Hematopoietic multipotent progenitor cell treated with erythropoietin and hydrocortisone succinate and interleukin-3 and kit ligand, for 17 days (in vitro differentiated cells): ENCODE data around the gene TNFRSF13B.
"Not testable (repeated sequence)": the region's sequence is repeated elsewhere in the genome, so short reads cannot be mapped to it uniquely, and the experiment has no call there.

Experiments
- DNase-seq: peaks from one replicate; pipeline ENCODE4 v3.0.0-alpha.2; 2015; ENCODE audit warnings: low spot score

The TNFRSF13B gene

DNA sequence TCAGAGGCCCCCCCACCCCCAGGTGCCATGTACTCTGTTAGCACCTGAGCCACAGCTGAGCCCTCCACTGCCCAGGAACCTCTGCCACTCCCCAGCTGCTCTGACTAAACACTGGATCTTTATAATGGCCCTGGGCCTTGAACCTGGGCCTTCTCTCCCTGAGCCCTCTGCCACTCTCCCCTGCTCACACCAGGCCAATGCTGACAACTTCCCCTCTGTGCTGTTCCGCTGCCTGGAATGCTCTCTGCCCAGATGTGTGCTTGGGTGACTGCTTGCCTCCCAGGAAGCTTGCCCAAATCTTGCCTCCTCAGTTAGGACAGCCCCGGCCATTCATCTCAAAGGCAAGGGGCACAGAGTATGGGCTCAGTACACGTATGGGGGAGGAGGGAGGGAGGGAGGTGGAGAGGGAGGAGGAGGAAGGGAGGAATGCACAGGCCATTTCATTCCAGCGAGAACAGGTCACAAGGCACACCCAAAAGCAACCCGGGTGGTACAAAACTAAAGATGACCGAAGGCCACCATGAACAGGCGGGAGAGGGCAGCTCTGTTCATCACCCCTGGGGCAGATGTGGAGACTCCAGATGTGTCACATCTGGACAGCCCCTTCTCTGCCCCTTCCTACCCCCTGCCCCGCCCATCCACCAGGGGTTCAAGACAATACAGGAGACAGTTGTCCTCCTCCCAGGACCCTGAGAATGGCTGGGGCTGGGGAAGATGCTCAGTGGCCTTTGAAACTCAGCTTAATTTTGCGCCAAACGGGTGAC lies 15.3 kb upstream of the TNFRSF13B start:
- DNase-seq, result no peak

DNA sequence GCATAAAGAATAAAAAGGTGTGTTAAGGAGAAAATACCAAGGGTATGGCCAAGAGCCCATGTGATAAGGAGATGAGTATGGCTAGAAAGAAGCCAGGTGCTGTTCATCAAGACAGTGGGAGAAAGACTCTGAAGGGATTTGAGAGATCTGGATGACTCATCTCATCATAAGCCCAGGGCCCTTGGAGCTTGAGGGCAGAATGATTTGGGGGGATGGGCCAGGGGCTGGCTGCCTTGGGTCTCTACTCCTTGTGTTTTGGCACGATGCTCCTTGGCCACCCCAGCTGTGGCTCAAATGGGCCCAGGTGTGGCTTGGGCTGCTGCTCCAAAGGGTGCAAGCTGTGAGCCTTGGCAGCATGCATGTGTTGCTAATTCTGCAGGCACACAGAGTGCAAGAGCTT lies 14.5 kb upstream of the TNFRSF13B start:
- no peak for DNase-seq

DNA sequence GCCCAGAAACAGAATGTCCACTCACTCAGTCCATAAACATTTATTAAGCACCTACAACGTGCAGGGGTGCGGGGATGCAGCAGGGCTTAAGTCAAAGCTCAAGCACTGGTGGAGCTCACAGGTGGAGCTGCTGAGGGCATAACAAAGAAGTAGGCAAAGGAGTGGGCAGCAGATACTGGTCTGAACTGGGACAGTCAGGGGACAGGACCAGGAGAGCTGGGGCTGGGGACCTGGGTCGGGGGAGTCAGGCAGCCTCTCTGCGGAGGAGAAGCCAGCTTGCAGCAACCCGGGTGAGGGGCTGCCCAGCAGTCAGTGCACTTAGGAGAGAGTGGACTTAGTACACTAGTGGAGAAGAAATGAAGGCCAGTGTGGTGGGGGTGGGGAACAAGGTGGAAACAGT lies 10.0 kb upstream of the TNFRSF13B start:
- DNase-seq, result no peak

DNA sequence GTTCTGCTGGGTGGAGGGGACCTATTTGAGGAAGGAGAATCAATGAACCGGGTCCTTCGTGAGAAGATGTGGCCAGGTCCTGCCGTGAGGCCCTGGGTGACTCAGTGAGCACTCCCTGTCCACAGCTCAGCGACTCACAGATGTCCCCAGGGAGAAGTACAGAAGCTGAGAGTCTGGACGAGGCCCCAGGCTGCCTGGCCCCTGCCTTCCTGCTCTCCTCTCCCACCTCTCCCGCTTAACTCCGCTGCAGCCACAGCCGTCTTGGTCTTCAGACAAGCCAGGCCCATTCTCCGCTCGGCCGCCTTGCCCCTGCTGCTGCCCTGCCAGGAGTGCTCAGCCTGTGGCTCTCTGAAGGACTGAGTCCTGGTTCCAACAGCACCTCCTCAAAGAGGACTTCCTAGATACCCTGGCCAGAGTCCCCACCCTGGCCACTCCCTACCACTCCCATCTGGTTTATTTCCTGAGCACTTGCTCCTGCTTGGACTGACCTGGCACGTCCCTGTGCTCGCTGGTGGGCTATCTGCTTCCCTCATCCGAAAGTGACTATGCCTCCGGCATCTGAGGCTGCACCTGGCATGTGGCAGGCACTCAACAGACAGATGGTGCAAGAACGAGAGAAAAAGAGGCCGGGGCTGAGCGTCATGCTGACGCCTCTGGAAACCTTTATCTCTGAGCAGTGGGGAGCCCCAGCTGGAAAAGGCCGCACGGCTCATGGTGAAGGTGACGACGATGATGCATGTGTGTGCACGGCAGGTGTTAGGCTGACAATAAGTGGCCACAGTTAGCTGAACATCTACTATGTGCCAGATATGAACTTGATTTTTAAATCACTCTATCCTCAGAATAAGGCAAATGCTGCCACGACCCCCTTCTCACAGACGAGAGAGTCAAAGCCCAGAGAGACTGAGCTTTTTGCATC lies 9.2 kb upstream of the TNFRSF13B start:
- no peak for DNase-seq

DNA sequence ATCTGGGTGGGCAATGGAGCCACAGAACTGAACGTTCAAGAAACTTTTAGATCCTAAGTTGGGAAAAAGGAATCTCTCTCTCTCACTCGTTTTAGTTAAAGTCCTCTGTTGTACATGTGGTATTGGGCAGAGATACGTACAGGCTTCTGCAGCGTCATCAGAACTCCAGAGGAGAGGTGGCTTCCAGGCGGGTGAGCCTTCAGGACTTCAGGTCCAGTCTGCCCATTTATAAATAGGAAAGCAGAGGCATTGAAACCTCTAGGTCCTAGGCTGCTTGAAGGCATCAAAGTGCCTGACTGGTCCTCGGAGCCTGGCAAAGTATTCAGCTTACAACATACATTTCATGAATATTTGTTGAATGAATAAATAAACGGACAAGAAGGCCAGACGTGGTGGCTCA lies 8.1 kb upstream of the TNFRSF13B start:
- DNase-seq, result no peak

DNA sequence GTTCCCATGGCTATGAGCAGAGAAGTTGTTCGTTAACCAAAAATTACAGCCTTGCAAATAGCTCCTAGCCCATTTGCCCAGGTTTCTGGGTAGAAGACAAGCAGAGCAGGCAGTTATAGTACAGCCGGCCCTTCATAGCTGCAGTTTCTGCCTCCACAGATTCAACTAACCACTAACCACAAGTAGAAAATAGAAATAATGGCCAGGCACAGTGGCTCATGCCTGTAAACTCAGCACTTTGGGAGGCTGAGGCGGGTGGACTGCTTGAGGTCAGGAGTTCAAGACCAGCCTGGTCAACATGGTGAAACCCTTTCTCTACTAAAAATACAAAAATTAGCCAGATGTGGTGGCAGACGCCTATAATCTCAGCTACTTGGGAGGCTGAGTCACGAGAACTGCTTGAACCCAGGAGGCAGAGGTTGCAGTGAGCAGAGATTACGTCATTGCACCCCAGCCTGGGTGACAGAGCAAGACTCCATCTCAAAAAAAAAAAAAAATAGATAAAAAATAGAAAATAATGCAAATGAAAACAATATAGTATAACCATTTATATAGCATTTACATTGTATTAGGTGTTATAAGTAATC lies 7.4 kb upstream of the TNFRSF13B start:
- not testable (repeated sequence) for DNase-seq

DNA sequence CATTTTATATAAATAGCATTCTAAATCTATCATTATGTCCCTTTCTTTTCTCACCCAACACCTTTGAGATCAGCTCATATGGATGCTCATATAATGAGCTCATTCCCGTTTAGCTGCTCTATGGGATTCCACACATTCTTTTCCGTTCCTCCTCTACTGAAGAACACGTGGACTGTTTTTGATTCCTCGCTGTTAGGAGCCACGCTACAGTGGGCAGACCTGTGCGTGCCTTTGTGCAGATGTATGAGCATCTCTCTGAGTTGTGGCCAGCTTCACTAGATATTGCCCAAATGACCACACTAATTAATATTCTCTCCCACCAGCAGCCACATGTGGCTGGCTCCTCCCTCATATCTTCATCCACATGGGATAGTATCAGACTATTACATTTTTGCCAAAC lies 6.0 kb upstream of the TNFRSF13B start:
- no peak for DNase-seq

DNA sequence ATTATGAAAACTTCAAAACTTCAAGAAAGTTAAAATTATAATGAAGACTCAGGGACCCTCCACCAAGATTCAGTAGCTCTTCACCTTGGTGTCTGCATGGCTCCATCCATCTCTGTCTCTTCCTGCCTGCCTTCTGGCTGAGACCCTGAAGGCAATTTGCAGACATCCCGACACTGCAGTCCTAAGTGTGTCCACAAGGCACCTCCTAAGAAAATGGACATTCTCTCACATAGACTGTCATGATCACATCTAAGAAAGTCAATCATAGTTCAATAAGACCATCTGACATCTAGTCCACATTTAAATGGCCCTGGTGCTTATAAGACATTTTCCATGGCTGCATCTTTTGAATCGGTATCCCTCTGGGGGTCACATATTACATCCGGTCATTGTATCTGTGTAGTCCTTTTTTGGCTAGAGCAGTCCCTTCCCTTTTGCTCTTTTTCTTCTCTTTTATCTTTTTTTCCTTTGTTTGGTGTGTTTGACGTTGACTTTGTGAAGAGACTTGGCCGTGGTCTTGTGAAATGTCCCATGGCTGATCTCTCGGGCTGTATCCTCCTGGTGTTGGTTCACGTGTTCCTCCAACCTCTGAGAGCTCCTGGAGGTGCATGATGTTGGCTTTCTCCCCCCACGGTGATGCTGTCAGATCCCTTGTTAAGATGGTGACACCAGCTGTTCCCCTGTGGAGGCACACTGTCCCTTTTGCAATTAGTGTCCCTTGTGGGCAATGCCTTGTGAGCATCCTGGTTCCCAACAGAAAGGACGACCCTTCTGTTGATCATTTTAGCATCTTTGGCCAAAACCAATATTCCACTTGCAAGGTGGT lies 5.0 kb upstream of the TNFRSF13B start:
- DNase-seq, result no peak

DNA sequence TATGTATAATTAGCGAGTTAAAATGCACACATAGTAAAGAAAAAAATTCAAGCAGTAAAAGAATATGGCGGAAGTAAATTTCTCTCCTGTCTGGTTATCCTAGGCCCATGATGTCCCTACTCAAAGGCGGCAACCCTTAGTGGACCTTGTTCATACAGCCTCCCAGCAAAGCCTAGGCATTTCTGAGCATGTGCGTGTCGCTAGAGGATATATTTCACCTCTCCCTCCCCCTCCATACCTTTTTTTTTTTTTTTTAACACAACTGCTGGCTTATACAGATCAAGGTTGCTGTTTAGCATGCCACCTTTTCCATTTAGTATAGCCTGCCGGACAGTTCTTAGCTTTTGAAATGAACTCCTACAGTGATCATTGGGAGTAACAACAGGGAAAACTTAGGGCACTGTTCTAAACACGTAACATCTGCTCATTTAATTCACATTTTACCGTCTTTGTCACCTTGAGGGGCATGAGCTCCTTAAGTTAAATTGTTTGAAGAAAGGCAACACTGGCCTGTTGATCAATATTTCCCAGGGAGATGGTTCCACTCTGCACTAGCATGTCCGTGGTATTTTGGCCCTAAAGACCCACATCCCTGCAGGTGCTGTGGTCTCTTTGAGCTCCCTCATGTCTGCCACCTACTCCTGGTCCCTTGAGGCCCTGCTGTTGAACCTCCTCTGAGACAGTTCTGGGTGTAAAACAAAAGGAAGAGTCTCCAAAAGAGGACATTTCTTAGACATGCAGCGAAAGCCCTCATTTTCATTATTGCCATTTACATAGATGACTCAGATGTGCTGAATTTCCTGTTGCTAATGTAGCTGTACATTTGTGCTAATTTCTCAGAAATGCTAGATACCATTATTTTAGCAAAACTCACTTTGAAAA lies 4.1 kb upstream of the TNFRSF13B start:
- no peak for DNase-seq

DNA sequence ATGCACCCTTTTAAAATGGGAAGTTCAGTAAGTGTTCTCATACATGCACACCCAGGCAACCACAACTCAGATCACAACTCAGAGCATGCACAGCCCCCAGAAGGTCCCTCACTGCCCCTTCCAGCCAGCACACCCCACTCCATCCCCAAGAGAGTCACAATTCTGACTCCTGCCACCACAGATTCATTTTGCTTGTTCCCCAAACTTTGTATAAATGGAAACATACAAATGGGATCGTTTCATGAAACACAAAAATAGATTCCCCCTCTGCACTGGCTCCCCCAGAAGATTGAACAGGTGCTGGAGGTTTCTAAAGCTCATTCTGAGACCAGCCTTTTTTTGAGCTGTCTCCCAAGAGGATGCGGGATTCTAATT lies 3.3 kb upstream of the TNFRSF13B start:
- DNase-seq, result no peak

DNA sequence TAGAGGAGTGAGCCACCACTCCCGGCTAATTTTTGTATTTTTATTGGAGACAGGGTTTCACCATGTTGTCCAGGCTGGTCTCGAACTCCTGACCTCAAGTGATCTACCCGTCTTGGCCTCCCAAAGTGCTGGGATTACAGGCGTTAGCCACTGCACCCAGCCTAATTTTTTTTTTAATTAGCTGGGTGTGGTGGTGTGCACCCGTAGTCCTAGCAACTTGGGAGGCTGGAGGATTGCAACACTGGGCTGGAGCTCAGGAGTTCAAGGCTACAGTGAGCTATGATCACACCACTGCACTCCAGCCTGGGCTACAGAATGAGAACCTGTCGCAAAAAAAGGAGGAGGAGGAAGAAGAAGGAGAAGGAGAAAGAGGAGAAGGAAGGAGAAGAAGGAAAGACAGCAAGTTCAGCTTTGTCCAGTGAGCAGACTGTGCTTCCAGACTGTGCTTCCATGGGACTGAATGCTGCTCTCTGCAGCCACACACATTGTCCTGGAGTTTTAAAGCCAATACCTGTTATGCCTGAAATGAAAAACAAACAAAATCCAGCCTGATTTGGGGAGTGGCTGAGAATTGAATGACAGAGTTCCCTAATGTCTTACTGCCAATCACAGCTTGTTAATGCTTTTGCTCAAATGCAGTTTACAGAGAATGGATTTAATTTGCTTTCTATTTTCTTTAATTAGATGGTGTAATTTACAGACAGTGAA lies 2.8 kb upstream of the TNFRSF13B start:
- DNase-seq, result no peak

DNA sequence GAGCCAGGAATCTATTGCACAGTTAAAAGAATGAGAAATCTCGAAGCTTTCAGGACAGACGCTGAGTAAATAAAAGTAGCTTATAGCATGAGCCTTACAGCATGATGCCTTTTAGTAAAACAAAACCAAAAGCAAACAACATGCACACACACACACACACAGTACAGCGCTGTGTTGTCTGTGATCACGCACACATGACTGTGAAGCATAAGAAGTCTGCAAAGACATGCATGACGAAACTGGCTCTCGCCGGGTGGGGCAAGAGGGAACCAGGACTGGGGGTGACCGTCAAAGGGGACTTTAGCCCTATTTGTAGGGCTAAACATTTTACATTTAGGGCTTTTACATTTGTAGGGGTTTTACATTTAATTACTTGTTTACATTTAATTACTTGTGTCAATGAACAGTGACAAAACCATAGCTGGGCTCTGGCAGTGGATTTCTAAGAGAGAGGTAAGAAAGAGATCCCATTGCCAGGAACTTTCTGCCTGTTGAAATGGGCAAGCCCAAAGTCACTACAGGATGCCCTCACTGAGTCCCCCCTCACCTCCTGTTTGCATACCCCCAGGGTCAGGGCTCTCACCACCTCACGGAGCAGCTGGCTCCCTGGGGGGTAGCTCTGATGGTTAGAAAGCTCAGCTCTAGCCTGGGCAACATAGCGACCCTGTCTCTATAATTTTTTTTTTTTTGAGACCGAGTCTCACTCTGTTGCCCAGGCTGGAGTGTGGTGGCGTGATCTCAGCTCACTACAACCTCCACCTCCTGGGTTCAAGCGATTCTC lies 2.0 kb upstream of the TNFRSF13B start:
- no peak for DNase-seq

DNA sequence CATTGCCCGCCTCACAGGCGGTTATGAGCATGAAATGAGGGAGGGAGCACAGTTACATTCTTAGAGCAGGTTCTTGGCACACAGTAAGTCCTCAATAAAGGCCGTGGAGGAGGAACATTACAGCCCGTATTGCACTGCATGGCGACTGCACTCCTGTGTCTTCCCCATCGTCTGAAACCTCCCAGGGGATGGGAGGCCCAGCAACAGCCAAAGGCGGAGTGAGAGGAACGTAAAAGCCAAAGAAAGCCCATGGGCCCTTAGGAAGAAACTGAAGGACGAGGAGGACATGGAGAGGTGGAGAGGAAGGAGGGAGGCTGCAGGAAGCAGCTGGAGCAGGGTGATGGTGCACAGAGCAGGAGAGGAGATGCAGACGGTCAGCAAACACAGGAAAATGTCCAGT lies 1.1 kb upstream of the TNFRSF13B start:
- DNase-seq, result not testable (repeated sequence)

DNA sequence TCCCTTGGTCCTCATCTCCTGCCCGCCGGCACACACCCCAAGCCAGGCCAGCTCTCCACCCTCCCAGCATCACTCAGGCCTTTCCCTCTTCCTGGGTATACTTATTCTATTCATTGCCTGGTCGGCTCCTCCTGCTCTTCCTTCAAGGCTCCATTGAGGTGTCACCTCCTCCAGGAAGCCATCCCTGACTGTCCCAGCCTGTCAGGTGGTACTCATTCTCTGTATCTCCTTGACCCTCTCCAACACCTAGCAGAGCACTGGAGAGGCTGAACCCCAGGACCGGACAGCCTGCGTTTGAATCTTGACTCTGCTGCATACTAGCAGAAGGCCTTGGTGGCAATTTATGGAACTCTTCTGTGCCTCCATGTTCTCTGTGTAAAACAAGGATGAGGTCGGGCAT lies 428 bp upstream of the TNFRSF13B start:
- DNase-seq, result no peak

DNA sequence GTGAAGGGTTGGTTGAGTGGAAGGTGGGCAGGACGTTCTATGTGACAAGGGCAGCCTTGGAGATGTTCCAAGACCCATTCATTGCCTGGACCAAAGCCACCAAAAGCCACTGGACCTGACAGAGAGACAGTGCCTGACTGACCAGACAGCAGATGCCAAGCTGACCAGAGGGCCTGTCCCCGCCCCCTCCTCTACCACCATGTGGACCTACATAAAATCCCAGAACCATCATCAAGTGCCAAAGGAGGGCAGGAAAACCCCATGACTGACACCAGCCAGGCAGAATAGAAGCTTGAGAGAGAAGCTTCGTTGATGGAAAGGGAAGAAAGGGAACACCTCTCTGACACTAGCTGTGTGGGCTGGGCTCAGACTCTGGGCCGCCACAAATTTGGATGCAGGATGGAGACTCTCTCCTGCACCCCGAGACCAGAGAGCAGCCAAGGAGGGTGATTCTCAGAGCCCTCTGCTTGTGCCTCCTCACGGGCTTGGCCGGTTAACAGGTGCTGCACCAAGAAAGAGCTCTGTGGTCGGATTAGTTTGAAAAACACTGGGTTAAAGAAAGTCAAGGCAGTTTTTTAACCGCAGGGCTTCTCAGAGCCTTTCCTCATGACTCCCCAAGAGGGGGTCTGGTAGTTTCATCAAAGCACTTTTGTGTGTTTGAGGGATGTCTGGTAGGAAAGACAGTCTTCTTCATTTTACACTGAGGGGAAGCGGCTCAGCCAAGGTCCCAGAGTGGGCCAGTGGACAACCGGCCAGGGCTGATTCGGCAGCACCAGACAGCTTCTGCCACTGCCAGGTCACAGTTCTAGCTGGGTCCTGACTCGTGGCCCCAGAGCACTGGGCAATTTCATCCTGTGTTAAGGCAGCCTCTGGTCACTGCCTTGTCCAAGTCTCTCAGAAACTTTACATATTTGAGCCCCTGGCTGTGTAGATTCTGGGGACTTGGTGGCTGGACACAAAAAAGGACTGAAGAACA lies 1.7 kb downstream of the TNFRSF13B start:
- DNase-seq, result no peak

DNA sequence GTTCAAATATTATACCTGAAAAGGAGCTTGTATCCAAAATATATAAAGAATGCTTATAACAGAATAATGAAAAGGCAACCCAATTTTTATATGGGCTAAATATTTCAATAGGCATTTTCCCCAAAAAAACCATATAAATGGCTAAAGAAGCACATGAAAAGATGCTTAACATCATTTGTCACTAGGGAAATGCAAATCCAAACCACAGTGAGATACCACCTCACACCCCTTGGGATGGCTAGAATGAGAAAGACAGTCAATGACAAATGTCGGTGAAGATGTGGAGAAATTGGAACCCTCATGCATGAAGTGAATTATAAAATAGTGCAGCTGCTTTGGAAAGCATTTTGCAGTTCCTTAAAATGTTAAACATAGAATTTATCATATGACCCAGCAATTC lies 3.1 kb downstream of the TNFRSF13B start:
- no peak for DNase-seq

DNA sequence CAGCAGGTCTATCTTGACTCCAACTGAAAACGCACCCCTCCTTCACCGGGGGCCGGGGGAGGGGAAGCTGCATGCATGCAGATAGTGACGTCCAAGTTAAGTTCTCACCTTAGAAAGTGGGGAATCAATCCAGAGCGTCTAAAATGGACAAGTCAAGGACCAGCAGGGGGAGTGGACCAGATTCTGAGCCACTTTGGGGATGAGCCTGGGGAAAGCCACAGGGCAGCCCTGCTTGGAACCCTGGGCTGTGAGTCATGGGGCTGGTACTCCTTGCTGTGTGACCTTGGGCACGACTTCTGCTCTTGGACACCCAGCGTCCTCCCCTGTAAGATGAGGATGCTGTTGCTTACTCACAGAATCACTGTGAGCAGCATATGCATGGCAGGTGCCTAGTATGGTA lies 9.1 kb downstream of the TNFRSF13B start:
- DNase-seq, result no peak

DNA sequence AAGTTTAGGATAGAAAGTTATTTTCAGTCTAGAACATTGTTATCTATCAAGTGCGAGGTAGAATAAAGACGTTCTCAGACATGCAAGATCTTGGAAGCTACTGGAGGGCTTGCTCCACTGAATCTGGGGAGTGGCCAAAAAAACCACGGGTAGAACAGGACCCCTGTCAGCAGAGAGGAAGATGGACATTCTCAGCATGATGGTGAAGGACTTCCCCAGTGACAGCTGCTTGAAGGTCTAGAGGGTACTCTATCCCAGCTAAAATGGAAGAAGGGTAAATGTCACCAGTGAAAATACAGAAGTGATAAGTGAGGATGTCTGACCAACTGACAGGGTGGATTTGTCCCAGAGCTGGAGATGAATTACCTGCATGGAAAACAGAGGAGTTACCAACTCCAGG lies 10.1 kb downstream of the TNFRSF13B start:
- DNase-seq, result no peak
